ENCODE results near the gene APLP2.
"Not testable (repeated sequence)": the region's sequence is repeated elsewhere in the genome, so short reads cannot be mapped to it uniquely, and the experiment has no call there.

APLP2 gene

GRCh38 chr11:130103296-130103814, 33.7 kb downstream of the APLP2 start:
- Histone ChIP-seq H3K9ac (ENCODE audit: low read length) (peak overlapping the region; percentile 5), H3K9me3 (ENCODE audit: control insufficient read depth, low read length) (no peaks in the 10 kb centered on the region), H3K4me1 (ENCODE audit: control insufficient read depth, insufficient read depth, low read length) (peaks cover 35% of the 10 kb centered on the region), H3K4me3 (ENCODE audit: low read length) (peak overlapping the region; percentile 57), H3K27me3 (replicated peaks; ENCODE audit: control insufficient read depth, insufficient read depth, low read length) (no peaks in the 10 kb centered on the region), H3K36me3 (ENCODE audit: control insufficient read depth, insufficient read depth, low read length, severe bottlenecking) (no peaks in the 10 kb centered on the region)
- DNase-seq (ENCODE audit: low read depth) = peak; percentile 78

- Histone ChIP-seq H3K9me3 (ENCODE audit: control insufficient read depth, low read length) (no peaks in the 10 kb centered on the region), H3K27me3 (replicated peaks; ENCODE audit: control insufficient read depth, insufficient read depth, low read length) (no peaks in the 10 kb centered on the region), H3K4me3 (ENCODE audit: low read length) (no peak overlapping the region), H3K9ac (ENCODE audit: low read length) (no peak overlapping the region), H3K4me1 (ENCODE audit: control insufficient read depth, insufficient read depth, low read length) (peaks cover 34% of the 10 kb centered on the region), H3K36me3 (ENCODE audit: control insufficient read depth, insufficient read depth, low read length, severe bottlenecking) (peaks cover 18% of the 10 kb centered on the region)
- DNase-seq (ENCODE audit: low read depth) = no peak
Measured at GRCh38 chr11:130106381-130106780, 36.7 kb downstream of the APLP2 start.

DNA sequence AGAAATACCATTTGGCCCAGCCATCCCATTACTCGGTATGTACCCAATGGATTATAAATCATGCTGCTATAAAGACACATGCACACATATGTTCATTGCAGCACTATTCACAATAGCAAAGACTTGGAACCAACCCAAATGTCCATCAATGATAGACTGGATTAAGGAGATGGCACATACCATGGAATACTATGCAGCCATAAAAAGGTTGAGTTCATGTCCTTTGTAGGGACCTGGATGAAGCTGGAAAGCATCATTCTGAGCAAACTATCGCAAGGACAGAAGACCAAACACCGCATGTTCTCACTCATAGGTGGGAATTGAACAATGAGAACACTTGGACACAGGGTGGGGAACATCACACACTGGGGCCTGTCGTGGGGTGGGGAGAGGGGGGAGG, 39.0 kb downstream of the APLP2 start:
- H3K9ac ChIP-seq (ENCODE audit: low read length); H3K27me3 ChIP-seq (replicated peaks; ENCODE audit: control insufficient read depth, insufficient read depth, low read length); H3K9me3 ChIP-seq (ENCODE audit: control insufficient read depth, low read length); DNase-seq (ENCODE audit: low read depth); H3K4me3 ChIP-seq (ENCODE audit: low read length): not testable (repeated sequence)
- peaks cover 11% of the 10 kb centered on the region for H3K4me1 ChIP-seq (ENCODE audit: control insufficient read depth, insufficient read depth, low read length)
- peaks cover 32% of the 10 kb centered on the region for H3K36me3 ChIP-seq (ENCODE audit: control insufficient read depth, insufficient read depth, low read length, severe bottlenecking)

GRCh38 chr11:130109386-130109785, 39.7 kb downstream of the APLP2 start:
- no peak for DNase-seq (ENCODE audit: low read depth)
- no peaks in the 10 kb centered on the region for H3K27me3 ChIP-seq (replicated peaks; ENCODE audit: control insufficient read depth, insufficient read depth, low read length)
- H3K36me3 ChIP-seq (ENCODE audit: control insufficient read depth, insufficient read depth, low read length, severe bottlenecking) = peaks cover 32% of the 10 kb centered on the region
- peaks cover 8% of the 10 kb centered on the region for H3K4me1 ChIP-seq (ENCODE audit: control insufficient read depth, insufficient read depth, low read length)
- H3K9ac ChIP-seq (ENCODE audit: low read length) = no peak overlapping the region
- no peak overlapping the region for H3K4me3 ChIP-seq (ENCODE audit: low read length)
- no peaks in the 10 kb centered on the region for H3K9me3 ChIP-seq (ENCODE audit: control insufficient read depth, low read length)

DNA sequence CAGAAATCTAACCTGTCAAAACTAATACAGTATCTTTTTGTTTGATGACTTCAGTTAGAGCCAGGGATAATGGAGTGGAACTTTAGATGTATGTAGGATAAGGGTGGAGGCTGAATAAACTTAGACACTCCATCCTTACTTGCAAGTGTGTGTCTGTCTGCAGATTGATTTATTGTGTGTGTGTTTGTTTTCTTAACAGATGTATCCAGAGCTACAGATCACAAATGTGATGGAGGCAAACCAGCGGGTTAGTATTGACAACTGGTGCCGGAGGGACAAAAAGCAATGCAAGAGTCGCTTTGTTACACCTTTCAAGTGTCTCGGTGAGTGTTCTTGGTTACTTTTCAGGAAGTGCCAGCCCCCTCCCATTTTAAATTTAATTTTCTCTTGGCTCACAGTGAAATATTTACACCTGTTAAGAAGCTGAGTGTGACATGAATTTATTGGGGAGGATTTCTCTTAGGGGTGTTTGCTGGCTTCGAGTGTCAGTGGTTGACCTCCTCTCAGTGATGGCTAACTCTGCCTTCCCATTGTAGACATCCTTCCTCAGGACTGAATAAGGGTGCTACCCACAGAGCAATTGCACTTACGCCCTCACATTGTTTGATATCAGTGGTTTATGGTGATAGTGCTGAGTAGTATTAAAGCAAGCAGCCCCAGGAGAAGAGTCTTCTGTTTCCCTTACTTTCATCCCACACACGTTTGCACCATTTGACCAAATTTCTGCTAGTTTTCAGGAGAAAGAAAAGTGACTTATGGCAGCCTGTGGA, 40.8 kb downstream of the APLP2 start:
- Histone ChIP-seq H3K9ac (ENCODE audit: low read length) (no peak overlapping the region), H3K27me3 (replicated peaks; ENCODE audit: control insufficient read depth, insufficient read depth, low read length) (no peaks in the 10 kb centered on the region), H3K9me3 (ENCODE audit: control insufficient read depth, low read length) (no peaks in the 10 kb centered on the region), H3K36me3 (ENCODE audit: control insufficient read depth, insufficient read depth, low read length, severe bottlenecking) (peaks cover 32% of the 10 kb centered on the region), H3K4me1 (ENCODE audit: control insufficient read depth, insufficient read depth, low read length) (peaks cover 15% of the 10 kb centered on the region), H3K4me3 (ENCODE audit: low read length) (no peak overlapping the region)
- no peak for DNase-seq (ENCODE audit: low read depth)

- Histone ChIP-seq H3K36me3 (ENCODE audit: control insufficient read depth, insufficient read depth, low read length, severe bottlenecking) (peaks cover 32% of the 10 kb centered on the region), H3K4me3 (ENCODE audit: low read length) (no peak overlapping the region), H3K9me3 (ENCODE audit: control insufficient read depth, low read length) (no peaks in the 10 kb centered on the region), H3K9ac (ENCODE audit: low read length) (no peak overlapping the region), H3K4me1 (ENCODE audit: control insufficient read depth, insufficient read depth, low read length) (peaks cover 18% of the 10 kb centered on the region), H3K27me3 (replicated peaks; ENCODE audit: control insufficient read depth, insufficient read depth, low read length) (no peaks in the 10 kb centered on the region)
- no peak for DNase-seq (ENCODE audit: low read depth)
Measured at GRCh38 chr11:130112071-130112830, 42.6 kb downstream of the APLP2 start.

DNA sequence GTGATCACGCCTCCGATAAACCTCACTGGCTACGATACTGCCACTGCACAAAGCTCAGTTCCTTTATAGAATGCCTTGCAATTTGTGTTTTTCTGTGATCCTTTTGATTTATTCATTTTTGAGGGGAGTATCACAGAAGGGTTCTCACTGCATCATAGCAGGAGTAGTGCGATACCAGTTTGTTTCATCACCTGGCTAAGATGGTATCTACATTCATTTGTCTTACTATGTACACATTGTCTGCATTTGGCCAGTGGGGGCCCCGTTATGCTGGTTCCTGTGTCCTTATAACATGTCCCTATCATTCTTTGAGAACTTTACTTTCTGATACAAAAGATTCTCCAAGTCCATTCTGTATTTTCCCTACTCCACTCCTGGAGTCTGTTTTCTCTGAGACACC, 44.6 kb downstream of the APLP2 start:
- no peak for DNase-seq (ENCODE audit: low read depth)
- H3K27me3 ChIP-seq (replicated peaks; ENCODE audit: control insufficient read depth, insufficient read depth, low read length) = no peaks in the 10 kb centered on the region
- peaks cover 32% of the 10 kb centered on the region for H3K36me3 ChIP-seq (ENCODE audit: control insufficient read depth, insufficient read depth, low read length, severe bottlenecking)
- H3K9me3 ChIP-seq (ENCODE audit: control insufficient read depth, low read length) = no peaks in the 10 kb centered on the region
- peaks cover 18% of the 10 kb centered on the region for H3K4me1 ChIP-seq (ENCODE audit: control insufficient read depth, insufficient read depth, low read length)
- no peak overlapping the region for H3K9ac ChIP-seq (ENCODE audit: low read length)
- no peak overlapping the region for H3K4me3 ChIP-seq (ENCODE audit: low read length)

GRCh38 chr11:130114726-130115125, 45.0 kb downstream of the APLP2 start:
- Histone ChIP-seq H3K36me3 (ENCODE audit: control insufficient read depth, insufficient read depth, low read length, severe bottlenecking) (peaks cover 30% of the 10 kb centered on the region), H3K4me3 (ENCODE audit: low read length) (no peak overlapping the region), H3K9me3 (ENCODE audit: control insufficient read depth, low read length) (no peaks in the 10 kb centered on the region), H3K27me3 (replicated peaks; ENCODE audit: control insufficient read depth, insufficient read depth, low read length) (no peaks in the 10 kb centered on the region), H3K4me1 (ENCODE audit: control insufficient read depth, insufficient read depth, low read length) (peaks cover 18% of the 10 kb centered on the region), H3K9ac (ENCODE audit: low read length) (no peak overlapping the region)
- no peak for DNase-seq (ENCODE audit: low read depth)

DNA sequence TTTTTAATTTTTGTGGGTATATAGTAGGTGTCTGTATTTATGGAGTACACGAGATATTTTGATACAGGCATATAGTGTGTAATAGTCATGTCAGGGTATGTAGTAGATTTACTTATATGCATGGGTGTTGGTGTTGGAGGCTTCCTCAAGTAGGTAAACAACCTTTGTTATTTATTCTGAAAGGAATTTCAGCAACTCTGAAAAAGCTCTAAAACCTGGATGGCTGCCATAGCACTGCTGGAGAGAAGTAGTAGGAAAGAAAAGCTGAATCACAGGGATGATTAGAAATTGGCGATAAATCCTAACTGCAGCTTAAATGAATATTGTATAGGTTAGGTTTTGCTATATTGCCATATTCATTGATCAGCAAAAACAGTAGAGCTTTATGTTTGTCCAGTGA, 45.5 kb downstream of the APLP2 start:
- H3K9me3 ChIP-seq (ENCODE audit: control insufficient read depth, low read length) = no peaks in the 10 kb centered on the region
- H3K9ac ChIP-seq (ENCODE audit: low read length) = no peak overlapping the region
- H3K4me1 ChIP-seq (ENCODE audit: control insufficient read depth, insufficient read depth, low read length) = peaks cover 18% of the 10 kb centered on the region
- no peak overlapping the region for H3K4me3 ChIP-seq (ENCODE audit: low read length)
- peaks cover 27% of the 10 kb centered on the region for H3K36me3 ChIP-seq (ENCODE audit: control insufficient read depth, insufficient read depth, low read length, severe bottlenecking)
- H3K27me3 ChIP-seq (replicated peaks; ENCODE audit: control insufficient read depth, insufficient read depth, low read length) = no peaks in the 10 kb centered on the region
- peak; percentile 60 for DNase-seq (ENCODE audit: low read depth)

- Histone ChIP-seq H3K27me3 (replicated peaks; ENCODE audit: control insufficient read depth, insufficient read depth, low read length) (no peaks in the 10 kb centered on the region), H3K9me3 (ENCODE audit: control insufficient read depth, low read length) (no peaks in the 10 kb centered on the region), H3K4me1 (ENCODE audit: control insufficient read depth, insufficient read depth, low read length) (peaks cover 18% of the 10 kb centered on the region), H3K4me3 (ENCODE audit: low read length) (no peak overlapping the region), H3K36me3 (ENCODE audit: control insufficient read depth, insufficient read depth, low read length, severe bottlenecking) (peaks cover 23% of the 10 kb centered on the region), H3K9ac (ENCODE audit: low read length) (no peak overlapping the region)
- no peak for DNase-seq (ENCODE audit: low read depth)
Measured at GRCh38 chr11:130118165-130118564, 48.5 kb downstream of the APLP2 start.

- Histone ChIP-seq H3K9ac (ENCODE audit: low read length) (no peak overlapping the region), H3K27me3 (replicated peaks; ENCODE audit: control insufficient read depth, insufficient read depth, low read length) (no peaks in the 10 kb centered on the region), H3K4me3 (ENCODE audit: low read length) (no peak overlapping the region), H3K9me3 (ENCODE audit: control insufficient read depth, low read length) (no peaks in the 10 kb centered on the region), H3K4me1 (ENCODE audit: control insufficient read depth, insufficient read depth, low read length) (peaks cover 24% of the 10 kb centered on the region), H3K36me3 (ENCODE audit: control insufficient read depth, insufficient read depth, low read length, severe bottlenecking) (peaks cover 30% of the 10 kb centered on the region)
- no peak for DNase-seq (ENCODE audit: low read depth)
Measured at GRCh38 chr11:130118636-130119387, 49.1 kb downstream of the APLP2 start.

Measured in adipocyte (in vitro differentiated cells).